GM23338 (cell line): ENCODE data around the gene CACNA1D. TPM values are rescaled to one million over a fixed set of nuclear protein-coding genes. Genes with fewer than 3 reads are reported as not detected.

Source experiments
- ATAC-seq: fragments of 200-7000 bp; cut with Tn5 transposase; 3 replicates; pipeline ENCODE4 v1.9.1; 2020
- DNase-seq: peaks from one replicate; pipeline ENCODE4 v3.0.0-alpha.2; 2015; ENCODE audit warnings: low spot score
- H2AFZ ChIP-seq: fragments of 200-600 bp; sonication (generic); 2 replicates; pipeline ENCODE4 v1.8.0; 2016; ENCODE audit warnings: antibody characterized with exemption, mild to moderate bottlenecking, moderate library complexity
- H3F3A ChIP-seq: fragments of 200-600 bp; sonication (generic); replicated peaks from 2 replicates; pipeline ENCODE4 v1.8.0; 2017; ENCODE audit warnings: antibody characterized with exemption, mixed run types, low read depth
- H3K27ac ChIP-seq: fragments of 200-600 bp; sonication (generic); 2 replicates; pipeline ENCODE4 v1.6.1; 2016; ENCODE audit warnings: low read depth
- H3K27me3 ChIP-seq: fragments of 200-600 bp; sonication (generic); 2 replicates; pipeline ENCODE4 v1.8.0; 2016; ENCODE audit warnings: mild to moderate bottlenecking, mixed run types, moderate library complexity; ENCODE audit not compliant: insufficient read depth
- H3K36me3 ChIP-seq: fragments of 200-600 bp; sonication (generic); 2 replicates; pipeline ENCODE4 v1.8.0; 2016; ENCODE audit warnings: mild to moderate bottlenecking; ENCODE audit not compliant: insufficient read depth
- H3K4me1 ChIP-seq: fragments of 200-600 bp; sonication (generic); 2 replicates; pipeline ENCODE4 v1.8.0; 2016; ENCODE audit warnings: mild to moderate bottlenecking, moderate library complexity; ENCODE audit not compliant: insufficient read depth
- H3K4me2 ChIP-seq: fragments of 200-600 bp; sonication (generic); 2 replicates; pipeline ENCODE4 v1.7.1; 2017; ENCODE audit warnings: mixed run types
- H3K4me3 ChIP-seq: fragments of 200-600 bp; sonication (generic); 2 replicates; pipeline ENCODE4 v1.6.1; 2016; ENCODE audit warnings: mixed run types
- H3K79me2 ChIP-seq: fragments of 200-600 bp; sonication (generic); replicated peaks from 2 replicates; pipeline ENCODE4 v1.8.0; 2017; ENCODE audit warnings: mild to moderate bottlenecking; ENCODE audit not compliant: insufficient read depth
- H3K9me2 ChIP-seq: fragments of 200-600 bp; sonication (generic); 2 replicates; pipeline ENCODE4 v1.8.0; 2017; ENCODE audit not compliant: insufficient read depth
- H4K20me1 ChIP-seq: fragments of 200-600 bp; sonication (generic); replicated peaks from 2 replicates; pipeline ENCODE4 v1.8.0; 2017; ENCODE audit warnings: mild to moderate bottlenecking; ENCODE audit not compliant: insufficient read depth
- H3K27ac Mint-ChIP-seq: 2 replicates; pipeline ENCODE4 v1.8.0; 2020; ENCODE audit warnings: inconsistent platforms, mild to moderate bottlenecking, moderate library complexity, mixed read lengths
- H3K27me3 Mint-ChIP-seq: 3 replicates; pipeline ENCODE4 v1.8.0; 2022; ENCODE audit warnings: low read depth, mild to moderate bottlenecking, moderate library complexity, mixed read lengths, inconsistent platforms; ENCODE audit not compliant: insufficient read depth, poor library complexity
- H3K36me3 Mint-ChIP-seq: 3 replicates; pipeline ENCODE4 v1.8.0; 2021; ENCODE audit warnings: low read depth, mild to moderate bottlenecking, inconsistent platforms, moderate library complexity, mixed read lengths
- H3K4me1 Mint-ChIP-seq: 3 replicates; pipeline ENCODE4 v1.8.0; 2020; ENCODE audit warnings: mild to moderate bottlenecking, inconsistent platforms, mixed read lengths
- H3K4me3 Mint-ChIP-seq: 3 replicates; pipeline ENCODE4 v1.8.0; 2021; ENCODE audit warnings: moderate library complexity, mild to moderate bottlenecking, inconsistent platforms, mixed read lengths
- H3K9me3 Mint-ChIP-seq: 3 replicates; pipeline ENCODE4 v1.8.0; 2020; ENCODE audit warnings: moderate library complexity, mild to moderate bottlenecking, inconsistent platforms, mixed read lengths
- CREB1 ChIP-seq: fragments of 250-450 bp; sonication (Bioruptor Pico); IDR thresholded peaks from 2 replicates; pipeline ENCODE4 v1.5.0; 2020; ENCODE audit warnings: low read depth, mild to moderate bottlenecking, moderate library complexity
- EZH2 ChIP-seq: fragments of 200-600 bp; sonication (generic); IDR thresholded peaks from one replicate; pipeline ENCODE4 v1.8.0; 2017; ENCODE audit warnings: antibody characterized with exemption, mild to moderate bottlenecking, low read depth; ENCODE audit not compliant: unreplicated experiment
- EZH2phosphoT487 ChIP-seq: fragments of 200-600 bp; sonication (generic); IDR thresholded peaks from one replicate; pipeline ENCODE4 v1.8.1; 2018; ENCODE audit warnings: antibody characterized with exemption; ENCODE audit not compliant: unreplicated experiment
- JUNB ChIP-seq: IDR thresholded peaks from one replicate; pipeline ENCODE4 v1.6.1; 2016; ENCODE audit warnings: antibody characterized with exemption; ENCODE audit not compliant: unreplicated experiment
- NANOG ChIP-seq: IDR thresholded peaks from 2 replicates; pipeline ENCODE4 v1.6.1; 2016; ENCODE audit warnings: antibody characterized with exemption, borderline replicate concordance
- POLR2AphosphoS5 ChIP-seq: IDR thresholded peaks from 2 replicates; pipeline ENCODE4 v1.6.1; 2016; ENCODE audit warnings: antibody characterized with exemption, low read depth
- STAT1 ChIP-seq: IDR thresholded peaks from one replicate; pipeline ENCODE4 v1.6.1; 2016; ENCODE audit warnings: antibody characterized with exemption; ENCODE audit not compliant: unreplicated experiment
- ZNF114 ChIP-seq: fragments of 250-450 bp; sonication (Bioruptor Pico); IDR thresholded peaks from 2 replicates; pipeline ENCODE4 v1.5.0; 2020; ENCODE audit warnings: mild to moderate bottlenecking, moderate library complexity
- ZNF331 ChIP-seq: fragments of 250-450 bp; sonication (Bioruptor Pico); IDR thresholded peaks from 2 replicates; pipeline ENCODE4 v1.5.0; 2020; ENCODE audit warnings: low read depth, mild to moderate bottlenecking, moderate library complexity
- polyA plus RNA-seq: library from polyadenylated mRNA; unstranded; fragments of >200 nt; fragmentation: Nextera tagmentation; extraction: Ambion mirVana; gene quantifications from 2 replicates; pipeline ENCODE4 v1.2.1, GENCODE V29; 2016
- total RNA-seq: library from RNA; depleted of rRNA; stranded (reverse); fragments of >200 nt; shearing (Covaris generic); gene quantifications from 2 replicates; pipeline ENCODE4 v1.2.3, GENCODE V29; 2014
- TF ChIP-seq, protein P1 (sequence below): IDR thresholded peaks from one replicate; pipeline ENCODE4 v1.6.1; 2018; ENCODE audit warnings: antibody characterized with exemption; ENCODE audit not compliant: unreplicated experiment
- TF ChIP-seq, protein P2 (sequence below): IDR thresholded peaks from 2 replicates; pipeline ENCODE4 v1.6.1; 2016; ENCODE audit warnings: antibody characterized with exemption
- TF ChIP-seq, protein P3 (sequence below), 2 experiments: fragments of 200-600 bp in 1 of 2; sonication (generic) in 1 of 2; conservative IDR thresholded peaks; 2 replicates each; pipeline versions ENCODE4 v1.5.1 to v1.6.1; 2016 to 2017; ENCODE audit warnings: antibody characterized with exemption in 2 of 2, low read depth in 2 of 2, mild to moderate bottlenecking in 2 of 2, moderate library complexity in 1 of 2
- TF ChIP-seq, protein P4 (sequence below): fragments of 250-450 bp; sonication (Bioruptor Pico); IDR thresholded peaks from 2 replicates; pipeline ENCODE4 v1.5.0; 2020; ENCODE audit warnings: mild to moderate bottlenecking, moderate library complexity

Gene CACNA1D
- total and polyA plus RNA-seq, 2 experiments from 2014 or later, result 1.7 to 1.8 TPM

DNA sequence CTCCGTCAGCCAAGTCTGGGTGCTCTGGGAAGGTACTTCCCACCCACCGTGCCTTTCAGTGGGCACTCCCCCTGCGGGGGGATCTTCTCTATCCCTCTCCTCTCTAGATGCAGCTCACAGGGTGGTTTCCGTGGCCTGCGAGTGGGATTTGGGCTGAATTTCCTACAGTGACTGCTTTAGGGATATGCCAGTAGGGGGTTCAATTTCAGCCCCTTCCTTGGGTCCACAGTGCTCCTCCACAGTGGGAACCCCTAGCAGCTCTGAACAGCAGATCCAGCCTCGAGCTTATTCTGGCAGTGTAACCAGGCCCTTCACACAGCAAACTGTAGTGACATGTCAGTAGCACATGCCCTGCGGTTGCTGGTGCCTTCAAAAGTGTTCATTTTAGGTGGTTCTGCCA lies 196.1 kb downstream of the CACNA1D start:
- H3K27me3 Mint-ChIP-seq, result peaks cover 2% of the 10 kb centered on the region
- no peaks in the 10 kb centered on the region for H3K36me3 ChIP-seq
- no peaks in the 10 kb centered on the region for H3K27me3 ChIP-seq
- H3K4me1 ChIP-seq, result no peaks in the 10 kb centered on the region
- ATAC-seq (no peak; the same call in 2 of the 3 replicates), DNase-seq (no peak)
- no peak overlapping the region for H3K4me3 ChIP-seq
- no peaks in the 10 kb centered on the region for H3K9me2 ChIP-seq
- 0 out of 2 replicates have a peak overlapping the region, but pooled peaks have one; percentile 38 for H2AFZ ChIP-seq
- H3K79me2 ChIP-seq, result no peaks in the 10 kb centered on the region
- no peaks in the 10 kb centered on the region for H3K36me3 Mint-ChIP-seq
- no peak overlapping the region for H3K4me3 Mint-ChIP-seq
- H3K4me2 ChIP-seq, result no peak overlapping the region
- H3K9me3 Mint-ChIP-seq, result no peaks in the 10 kb centered on the region
- H3F3A ChIP-seq, result no peaks in the 10 kb centered on the region
- H3K4me1 Mint-ChIP-seq, result no peaks in the 10 kb centered on the region; the same call in 2 of the 3 replicates
- TF ChIP-seq ZNF114 (CRISPR knock-in tag) (no peak), EZH2phosphoT487 (no peak), JUNB (no peak), CREB1 (CRISPR knock-in tag) (no peak), ZNF331 (CRISPR knock-in tag) (no peak), NANOG (no peak), POLR2AphosphoS5 (no peak), EZH2 (no peak), STAT1 (no peak)
- TF ChIP-seq, protein P1, sequence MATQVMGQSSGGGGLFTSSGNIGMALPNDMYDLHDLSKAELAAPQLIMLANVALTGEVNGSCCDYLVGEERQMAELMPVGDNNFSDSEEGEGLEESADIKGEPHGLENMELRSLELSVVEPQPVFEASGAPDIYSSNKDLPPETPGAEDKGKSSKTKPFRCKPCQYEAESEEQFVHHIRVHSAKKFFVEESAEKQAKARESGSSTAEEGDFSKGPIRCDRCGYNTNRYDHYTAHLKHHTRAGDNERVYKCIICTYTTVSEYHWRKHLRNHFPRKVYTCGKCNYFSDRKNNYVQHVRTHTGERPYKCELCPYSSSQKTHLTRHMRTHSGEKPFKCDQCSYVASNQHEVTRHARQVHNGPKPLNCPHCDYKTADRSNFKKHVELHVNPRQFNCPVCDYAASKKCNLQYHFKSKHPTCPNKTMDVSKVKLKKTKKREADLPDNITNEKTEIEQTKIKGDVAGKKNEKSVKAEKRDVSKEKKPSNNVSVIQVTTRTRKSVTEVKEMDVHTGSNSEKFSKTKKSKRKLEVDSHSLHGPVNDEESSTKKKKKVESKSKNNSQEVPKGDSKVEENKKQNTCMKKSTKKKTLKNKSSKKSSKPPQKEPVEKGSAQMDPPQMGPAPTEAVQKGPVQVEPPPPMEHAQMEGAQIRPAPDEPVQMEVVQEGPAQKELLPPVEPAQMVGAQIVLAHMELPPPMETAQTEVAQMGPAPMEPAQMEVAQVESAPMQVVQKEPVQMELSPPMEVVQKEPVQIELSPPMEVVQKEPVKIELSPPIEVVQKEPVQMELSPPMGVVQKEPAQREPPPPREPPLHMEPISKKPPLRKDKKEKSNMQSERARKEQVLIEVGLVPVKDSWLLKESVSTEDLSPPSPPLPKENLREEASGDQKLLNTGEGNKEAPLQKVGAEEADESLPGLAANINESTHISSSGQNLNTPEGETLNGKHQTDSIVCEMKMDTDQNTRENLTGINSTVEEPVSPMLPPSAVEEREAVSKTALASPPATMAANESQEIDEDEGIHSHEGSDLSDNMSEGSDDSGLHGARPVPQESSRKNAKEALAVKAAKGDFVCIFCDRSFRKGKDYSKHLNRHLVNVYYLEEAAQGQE, result no peak
- TF ChIP-seq, protein P2, sequence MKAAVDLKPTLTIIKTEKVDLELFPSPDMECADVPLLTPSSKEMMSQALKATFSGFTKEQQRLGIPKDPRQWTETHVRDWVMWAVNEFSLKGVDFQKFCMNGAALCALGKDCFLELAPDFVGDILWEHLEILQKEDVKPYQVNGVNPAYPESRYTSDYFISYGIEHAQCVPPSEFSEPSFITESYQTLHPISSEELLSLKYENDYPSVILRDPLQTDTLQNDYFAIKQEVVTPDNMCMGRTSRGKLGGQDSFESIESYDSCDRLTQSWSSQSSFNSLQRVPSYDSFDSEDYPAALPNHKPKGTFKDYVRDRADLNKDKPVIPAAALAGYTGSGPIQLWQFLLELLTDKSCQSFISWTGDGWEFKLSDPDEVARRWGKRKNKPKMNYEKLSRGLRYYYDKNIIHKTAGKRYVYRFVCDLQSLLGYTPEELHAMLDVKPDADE, result no peak
- TF ChIP-seq, protein P3, sequence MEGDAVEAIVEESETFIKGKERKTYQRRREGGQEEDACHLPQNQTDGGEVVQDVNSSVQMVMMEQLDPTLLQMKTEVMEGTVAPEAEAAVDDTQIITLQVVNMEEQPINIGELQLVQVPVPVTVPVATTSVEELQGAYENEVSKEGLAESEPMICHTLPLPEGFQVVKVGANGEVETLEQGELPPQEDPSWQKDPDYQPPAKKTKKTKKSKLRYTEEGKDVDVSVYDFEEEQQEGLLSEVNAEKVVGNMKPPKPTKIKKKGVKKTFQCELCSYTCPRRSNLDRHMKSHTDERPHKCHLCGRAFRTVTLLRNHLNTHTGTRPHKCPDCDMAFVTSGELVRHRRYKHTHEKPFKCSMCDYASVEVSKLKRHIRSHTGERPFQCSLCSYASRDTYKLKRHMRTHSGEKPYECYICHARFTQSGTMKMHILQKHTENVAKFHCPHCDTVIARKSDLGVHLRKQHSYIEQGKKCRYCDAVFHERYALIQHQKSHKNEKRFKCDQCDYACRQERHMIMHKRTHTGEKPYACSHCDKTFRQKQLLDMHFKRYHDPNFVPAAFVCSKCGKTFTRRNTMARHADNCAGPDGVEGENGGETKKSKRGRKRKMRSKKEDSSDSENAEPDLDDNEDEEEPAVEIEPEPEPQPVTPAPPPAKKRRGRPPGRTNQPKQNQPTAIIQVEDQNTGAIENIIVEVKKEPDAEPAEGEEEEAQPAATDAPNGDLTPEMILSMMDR (conservative IDR thresholded peaks at IDR 0.05; ENCODE audit: low read depth in 2 of 2), result no peak
- TF ChIP-seq, protein P4, sequence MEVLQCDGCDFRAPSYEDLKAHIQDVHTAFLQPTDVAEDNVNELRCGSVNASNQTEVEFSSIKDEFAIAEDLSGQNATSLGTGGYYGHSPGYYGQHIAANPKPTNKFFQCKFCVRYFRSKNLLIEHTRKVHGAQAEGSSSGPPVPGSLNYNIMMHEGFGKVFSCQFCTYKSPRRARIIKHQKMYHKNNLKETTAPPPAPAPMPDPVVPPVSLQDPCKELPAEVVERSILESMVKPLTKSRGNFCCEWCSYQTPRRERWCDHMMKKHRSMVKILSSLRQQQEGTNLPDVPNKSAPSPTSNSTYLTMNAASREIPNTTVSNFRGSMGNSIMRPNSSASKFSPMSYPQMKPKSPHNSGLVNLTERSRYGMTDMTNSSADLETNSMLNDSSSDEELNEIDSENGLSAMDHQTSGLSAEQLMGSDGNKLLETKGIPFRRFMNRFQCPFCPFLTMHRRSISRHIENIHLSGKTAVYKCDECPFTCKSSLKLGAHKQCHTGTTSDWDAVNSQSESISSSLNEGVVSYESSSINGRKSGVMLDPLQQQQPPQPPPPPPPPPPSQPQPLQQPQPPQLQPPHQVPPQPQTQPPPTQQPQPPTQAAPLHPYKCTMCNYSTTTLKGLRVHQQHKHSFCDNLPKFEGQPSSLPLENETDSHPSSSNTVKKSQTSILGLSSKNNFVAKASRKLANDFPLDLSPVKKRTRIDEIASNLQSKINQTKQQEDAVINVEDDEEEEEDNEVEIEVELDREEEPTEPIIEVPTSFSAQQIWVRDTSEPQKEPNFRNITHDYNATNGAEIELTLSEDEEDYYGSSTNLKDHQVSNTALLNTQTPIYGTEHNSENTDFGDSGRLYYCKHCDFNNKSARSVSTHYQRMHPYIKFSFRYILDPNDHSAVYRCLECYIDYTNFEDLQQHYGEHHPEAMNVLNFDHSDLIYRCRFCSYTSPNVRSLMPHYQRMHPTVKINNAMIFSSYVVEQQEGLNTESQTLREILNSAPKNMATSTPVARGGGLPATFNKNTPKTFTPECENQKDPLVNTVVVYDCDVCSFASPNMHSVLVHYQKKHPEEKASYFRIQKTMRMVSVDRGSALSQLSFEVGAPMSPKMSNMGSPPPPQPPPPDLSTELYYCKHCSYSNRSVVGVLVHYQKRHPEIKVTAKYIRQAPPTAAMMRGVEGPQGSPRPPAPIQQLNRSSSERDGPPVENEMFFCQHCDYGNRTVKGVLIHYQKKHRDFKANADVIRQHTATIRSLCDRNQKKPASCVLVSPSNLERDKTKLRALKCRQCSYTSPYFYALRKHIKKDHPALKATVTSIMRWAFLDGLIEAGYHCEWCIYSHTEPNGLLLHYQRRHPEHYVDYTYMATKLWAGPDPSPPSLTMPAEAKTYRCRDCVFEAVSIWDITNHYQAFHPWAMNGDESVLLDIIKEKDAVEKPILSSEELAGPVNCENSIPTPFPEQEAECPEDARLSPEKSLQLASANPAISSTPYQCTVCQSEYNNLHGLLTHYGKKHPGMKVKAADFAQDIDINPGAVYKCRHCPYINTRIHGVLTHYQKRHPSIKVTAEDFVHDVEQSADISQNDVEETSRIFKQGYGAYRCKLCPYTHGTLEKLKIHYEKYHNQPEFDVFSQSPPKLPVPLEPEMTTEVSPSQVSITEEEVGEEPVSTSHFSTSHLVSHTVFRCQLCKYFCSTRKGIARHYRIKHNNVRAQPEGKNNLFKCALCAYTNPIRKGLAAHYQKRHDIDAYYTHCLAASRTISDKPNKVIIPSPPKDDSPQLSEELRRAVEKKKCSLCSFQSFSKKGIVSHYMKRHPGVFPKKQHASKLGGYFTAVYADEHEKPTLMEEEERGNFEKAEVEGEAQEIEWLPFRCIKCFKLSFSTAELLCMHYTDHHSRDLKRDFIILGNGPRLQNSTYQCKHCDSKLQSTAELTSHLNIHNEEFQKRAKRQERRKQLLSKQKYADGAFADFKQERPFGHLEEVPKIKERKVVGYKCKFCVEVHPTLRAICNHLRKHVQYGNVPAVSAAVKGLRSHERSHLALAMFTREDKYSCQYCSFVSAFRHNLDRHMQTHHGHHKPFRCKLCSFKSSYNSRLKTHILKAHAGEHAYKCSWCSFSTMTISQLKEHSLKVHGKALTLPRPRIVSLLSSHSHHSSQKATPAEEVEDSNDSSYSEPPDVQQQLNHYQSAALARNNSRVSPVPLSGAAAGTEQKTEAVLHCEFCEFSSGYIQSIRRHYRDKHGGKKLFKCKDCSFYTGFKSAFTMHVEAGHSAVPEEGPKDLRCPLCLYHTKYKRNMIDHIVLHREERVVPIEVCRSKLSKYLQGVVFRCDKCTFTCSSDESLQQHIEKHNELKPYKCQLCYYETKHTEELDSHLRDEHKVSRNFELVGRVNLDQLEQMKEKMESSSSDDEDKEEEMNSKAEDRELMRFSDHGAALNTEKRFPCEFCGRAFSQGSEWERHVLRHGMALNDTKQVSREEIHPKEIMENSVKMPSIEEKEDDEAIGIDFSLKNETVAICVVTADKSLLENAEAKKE (CRISPR knock-in tag), result no peak
- H3K27ac Mint-ChIP-seq, result no peak overlapping the region
- no peaks in the 10 kb centered on the region for H4K20me1 ChIP-seq
- H3K27ac ChIP-seq, result no peak overlapping the region
